Endometrial microvascular endothelial cells (primary cell): ENCODE results near the gene CHCHD2. TPM values are rescaled to one million over a fixed set of nuclear protein-coding genes. Genes with fewer than 3 reads are reported as not detected.
"Not testable (repeated sequence)": the region's sequence is repeated elsewhere in the genome, so short reads cannot be mapped to it uniquely, and the experiment has no call there.

Experiments used
- in situ Hi-C: cut with HindIII; loops from 2 replicates; pipeline ENCODE4 v1.10.0; 2017; ENCODE audit warnings: low sequenced_read_pairs, low pct_unique_long_range_greater_than_20kb; ENCODE audit errors: inconsistent ontology term
- total RNA-seq: library from RNA; depleted of rRNA; stranded (reverse); fragments of >200 nt; gene quantifications from one replicate; pipeline ENCODE4 v1.2.3, GENCODE V29; 2015; ENCODE audit errors: inconsistent ontology term

Gene CHCHD2
- 433 TPM for total RNA-seq

- in situ Hi-C loops, result no loop called here
Measured at GRCh38 chr7:56106108-56107073, at the start of gene CHCHD2. Gene CHCHD2, minus strand, starts transcription at chr7:56106476. Its CDS starts 63 bp downstream, at chr7:56106413.

GRCh38 chr7:56131062-56131461 lies 24.8 kb upstream of the CHCHD2 start:
- in situ Hi-C loops, result not testable (repeated sequence)

- in situ Hi-C loops, result no loop called here
Measured at GRCh38 chr7:56127241-56127975, 21.1 kb upstream of the CHCHD2 start.

- in situ Hi-C loops, result no loop called here
Measured at GRCh38 chr7:56125831-56126230, 19.6 kb upstream of the CHCHD2 start.

GRCh38 chr7:56124981-56125380 lies 18.7 kb upstream of the CHCHD2 start:
- in situ Hi-C loops, result no loop called here

- in situ Hi-C loops, result no loop called here
Measured at GRCh38 chr7:56121440-56121839, 15.2 kb upstream of the CHCHD2 start.

GRCh38 chr7:56115852-56116538 lies 9.7 kb upstream of the CHCHD2 start, which contains the start of gene NUPR2:
Gene NUPR2, minus strand, starts transcription at chr7:56116417. Its CDS starts 103 bp downstream, at chr7:56116314.
- in situ Hi-C loops, result no loop called here

- in situ Hi-C loops, result not testable (repeated sequence)
Measured at GRCh38 chr7:56112244-56112643, 6.0 kb upstream of the CHCHD2 start.

GRCh38 chr7:56110611-56111010 lies 4.3 kb upstream of the CHCHD2 start:
- in situ Hi-C loops, result no loop called here

GRCh38 chr7:56107954-56108258 lies 1.6 kb upstream of the CHCHD2 start:
- in situ Hi-C loops, result no loop called here

GRCh38 chr7:56105508-56105907 lies 768 bp downstream of the CHCHD2 start:
- in situ Hi-C loops, result no loop called here

- in situ Hi-C loops, result not testable (repeated sequence)
Measured at GRCh38 chr7:56104138-56104537, 2.1 kb downstream of the CHCHD2 start.

- in situ Hi-C loops, result no loop called here
Measured at GRCh38 chr7:56099653-56100052, 6.6 kb downstream of the CHCHD2 start.

GRCh38 chr7:56098187-56099008 lies 7.9 kb downstream of the CHCHD2 start:
- in situ Hi-C loops, result not testable (repeated sequence)

GRCh38 chr7:56097700-56098099 lies 8.6 kb downstream of the CHCHD2 start:
- in situ Hi-C loops, result no loop called here

GRCh38 chr7:56092789-56093531 lies 13.3 kb downstream of the CHCHD2 start, which contains the start of gene PHKG1:
Gene PHKG1, minus strand, starts transcription at chr7:56092952. Its CDS starts 4,011 bp downstream, at chr7:56088941.
- in situ Hi-C loops, result no loop called here

GRCh38 chr7:56092388-56092787 lies 13.9 kb downstream of the CHCHD2 start:
- in situ Hi-C loops, result not testable (repeated sequence)

GRCh38 chr7:56091591-56091990 lies 14.7 kb downstream of the CHCHD2 start:
- in situ Hi-C loops, result no loop called here
